Hepatocyte (in vitro differentiated cells): ENCODE results near the gene PSD2.

ENCODE experiments used
- CTCF ChIP-seq: fragments of 200-600 bp; sonication (generic); IDR thresholded peaks from 2 replicates; pipeline ENCODE4 v1.5.1; 2016; ENCODE audit warnings: antibody characterized with exemption, mild to moderate bottlenecking; ENCODE audit not compliant: poor library complexity
- EZH2 ChIP-seq: fragments of 200-600 bp; sonication (generic); IDR thresholded peaks from 2 replicates; pipeline ENCODE4 v1.6.1; 2016; ENCODE audit warnings: antibody characterized with exemption, mild to moderate bottlenecking, borderline replicate concordance

- TF ChIP-seq CTCF = peak; percentile 72
- TF ChIP-seq EZH2 = no peak
These were observed 49.0 kb downstream of the PSD2 start for GRCh38 chr5:139844472-139845145.
